Upper lobe of right lung (tissue), 1 donor: ENCODE results near the gene MPZL2. TPM values are rescaled to one million over a fixed set of nuclear protein-coding genes. Genes with fewer than 3 reads are reported as not detected.
A peak's percentile ranks its signal among the peaks of the same experiment; 100 is the strongest.

Source experiments
- ATAC-seq: fragments of 200-7000 bp; cut with Tn5 transposase; one replicate; pipeline ENCODE4 v1.9.1; 2020; ENCODE audit warnings: mild to moderate bottlenecking, moderate library complexity
- DNase-seq: peaks from one replicate; pipeline ENCODE4 v3.0.0-alpha.2; 2020
- H3K27ac ChIP-seq: fragments of 200-600 bp; one replicate; pipeline ENCODE4 v1.8.0; 2022
- H3K27me3 ChIP-seq: fragments of 200-600 bp; one replicate; pipeline ENCODE4 v1.8.0; 2022; ENCODE audit warnings: mild to moderate bottlenecking
- H3K36me3 ChIP-seq: fragments of 200-600 bp; one replicate; pipeline ENCODE4 v1.8.0; 2022
- H3K4me1 ChIP-seq: fragments of 200-600 bp; one replicate; pipeline ENCODE4 v1.8.0; 2022
- H3K4me3 ChIP-seq: fragments of 200-600 bp; one replicate; pipeline ENCODE4 v1.8.0; 2022; ENCODE audit warnings: mild to moderate bottlenecking
- H3K9me3 ChIP-seq: fragments of 200-600 bp; one replicate; pipeline ENCODE4 v1.8.0; 2022
- intact Hi-C: fragments of 100-400 bp; cut with DNase I; formaldehyde crosslinking; loops from one replicate; pipeline ENCODE4 v1.11.0; 2022
- total RNA-seq: library from RNA; stranded (reverse); fragmentation: NEBNext Ultra II Directional; extraction: Animal tissue kit (Norgen Biotek cat#: 25700); gene quantifications from one replicate; pipeline ENCODE4 v1.2.1, GENCODE V29; 2021
- TF ChIP-seq, protein P1 (sequence below): fragments of 200-600 bp; IDR thresholded peaks from one replicate; pipeline ENCODE4 v1.8.0; 2022; ENCODE audit warnings: antibody characterized with exemption
- donor health status: DM: no; HTN: yes; CAD: no; lungs with severe emphysema.

Gene MPZL2
- total RNA-seq, 1 donor from 2014 or later = 119 TPM

DNA sequence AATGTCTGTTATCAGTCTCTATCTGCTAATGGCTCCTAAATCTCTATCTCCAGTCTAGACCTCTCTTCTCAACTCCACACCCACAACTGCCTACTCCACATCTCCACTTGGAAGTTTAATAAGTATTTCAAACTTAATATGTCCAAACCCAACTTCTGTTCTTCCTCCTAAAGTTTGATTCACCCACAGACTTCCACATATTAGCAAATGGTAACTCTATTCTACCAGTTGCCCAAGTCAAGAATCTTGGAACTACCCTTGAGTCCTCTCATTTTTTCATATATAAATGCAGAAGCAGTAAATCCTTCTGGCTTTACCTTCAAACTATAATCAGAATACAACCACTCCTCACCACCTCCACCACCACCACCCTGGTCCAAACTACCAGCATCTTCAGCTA is 32.6 kb downstream of the MPZL2 start:
- ATAC-seq (no peak), DNase-seq (no peak)
- no peak overlapping the region for H3K27ac ChIP-seq
- no peak overlapping the region for H3K4me3 ChIP-seq
- H3K36me3 ChIP-seq = no peaks in the 10 kb centered on the region
- TF ChIP-seq, protein P1, sequence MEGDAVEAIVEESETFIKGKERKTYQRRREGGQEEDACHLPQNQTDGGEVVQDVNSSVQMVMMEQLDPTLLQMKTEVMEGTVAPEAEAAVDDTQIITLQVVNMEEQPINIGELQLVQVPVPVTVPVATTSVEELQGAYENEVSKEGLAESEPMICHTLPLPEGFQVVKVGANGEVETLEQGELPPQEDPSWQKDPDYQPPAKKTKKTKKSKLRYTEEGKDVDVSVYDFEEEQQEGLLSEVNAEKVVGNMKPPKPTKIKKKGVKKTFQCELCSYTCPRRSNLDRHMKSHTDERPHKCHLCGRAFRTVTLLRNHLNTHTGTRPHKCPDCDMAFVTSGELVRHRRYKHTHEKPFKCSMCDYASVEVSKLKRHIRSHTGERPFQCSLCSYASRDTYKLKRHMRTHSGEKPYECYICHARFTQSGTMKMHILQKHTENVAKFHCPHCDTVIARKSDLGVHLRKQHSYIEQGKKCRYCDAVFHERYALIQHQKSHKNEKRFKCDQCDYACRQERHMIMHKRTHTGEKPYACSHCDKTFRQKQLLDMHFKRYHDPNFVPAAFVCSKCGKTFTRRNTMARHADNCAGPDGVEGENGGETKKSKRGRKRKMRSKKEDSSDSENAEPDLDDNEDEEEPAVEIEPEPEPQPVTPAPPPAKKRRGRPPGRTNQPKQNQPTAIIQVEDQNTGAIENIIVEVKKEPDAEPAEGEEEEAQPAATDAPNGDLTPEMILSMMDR = no peak
- H3K4me1 ChIP-seq = peaks cover 23% of the 10 kb centered on the region
- no peaks in the 10 kb centered on the region for H3K9me3 ChIP-seq
- no peaks in the 10 kb centered on the region for H3K27me3 ChIP-seq
- intact Hi-C loops = no loop called here

DNA sequence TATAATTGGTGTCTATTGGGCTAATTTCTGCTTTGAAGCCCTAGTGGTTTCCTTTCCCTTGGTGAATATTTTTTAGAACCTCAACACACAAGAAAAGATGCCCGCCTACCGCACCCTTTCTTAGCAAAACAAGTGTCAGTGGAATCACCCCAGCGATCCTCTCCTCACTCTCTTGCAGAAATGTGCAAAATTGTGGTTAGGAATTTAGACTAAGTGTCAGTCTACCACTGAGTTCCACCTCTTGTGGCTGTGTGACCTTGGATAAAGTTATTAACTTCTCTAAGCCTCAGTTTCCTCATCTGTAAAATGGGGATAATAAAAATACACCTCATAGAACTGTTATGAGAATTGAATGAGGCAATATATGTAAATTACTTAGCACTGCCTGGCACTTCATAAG is 34.0 kb downstream of the MPZL2 start:
- no peak overlapping the region for H3K4me3 ChIP-seq
- H3K27ac ChIP-seq = peak overlapping the region; percentile 67
- ATAC-seq (no peak), DNase-seq (no peak)
- TF ChIP-seq, protein P1 = no peak
- no peaks in the 10 kb centered on the region for H3K36me3 ChIP-seq
- no peaks in the 10 kb centered on the region for H3K9me3 ChIP-seq
- intact Hi-C loops = no loop called here
- no peaks in the 10 kb centered on the region for H3K27me3 ChIP-seq
- peaks cover 23% of the 10 kb centered on the region for H3K4me1 ChIP-seq

DNA sequence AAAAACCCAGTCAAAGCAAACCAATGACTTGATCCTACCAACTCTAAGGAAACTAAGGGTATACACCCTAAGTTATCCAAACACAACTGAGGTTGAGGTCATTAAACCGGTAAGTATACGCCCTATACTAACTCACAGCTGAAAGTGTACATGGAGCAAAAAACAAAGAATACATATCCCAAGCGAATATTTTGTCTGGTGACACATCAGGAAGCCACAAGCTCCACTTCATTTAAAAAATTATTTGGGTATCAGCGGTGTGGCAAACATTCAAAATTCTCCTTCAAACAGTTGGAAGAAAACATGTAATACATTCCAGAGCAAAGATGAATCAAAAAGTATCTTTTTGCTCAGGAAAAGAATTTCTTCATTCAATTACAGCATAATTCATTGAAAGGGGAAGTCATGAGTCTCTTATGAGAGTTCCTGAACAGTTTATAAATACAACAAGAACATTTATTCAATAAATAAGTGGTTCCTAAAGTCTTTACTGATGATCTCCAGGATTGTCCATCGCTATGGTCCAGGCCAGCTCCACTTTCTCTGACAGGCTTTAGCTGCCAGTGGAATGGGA is 34.7 kb downstream of the MPZL2 start:
- TF ChIP-seq, protein P1 = no peak
- Histone ChIP-seq H3K36me3 (no peaks in the 10 kb centered on the region), H3K27me3 (no peaks in the 10 kb centered on the region), H3K4me3 (no peak overlapping the region), H3K9me3 (no peaks in the 10 kb centered on the region), H3K4me1 (peaks cover 23% of the 10 kb centered on the region), H3K27ac (peak overlapping the region; percentile 67)
- ATAC-seq = peak; percentile 4
- intact Hi-C loops = no loop called here
- no peak for DNase-seq

- Histone ChIP-seq H3K4me3 (no peak overlapping the region), H3K27me3 (no peaks in the 10 kb centered on the region), H3K4me1 (peaks cover 23% of the 10 kb centered on the region), H3K9me3 (no peaks in the 10 kb centered on the region), H3K27ac (peak overlapping the region; percentile 67), H3K36me3 (no peaks in the 10 kb centered on the region)
- peak; percentile 48 for ATAC-seq
- TF ChIP-seq, protein P1 = no peak
- DNase-seq = no peak
- intact Hi-C loops = no loop called here
These were observed 36.0 kb downstream of the MPZL2 start for GRCh38 chr11:118227865-118228785.

DNA sequence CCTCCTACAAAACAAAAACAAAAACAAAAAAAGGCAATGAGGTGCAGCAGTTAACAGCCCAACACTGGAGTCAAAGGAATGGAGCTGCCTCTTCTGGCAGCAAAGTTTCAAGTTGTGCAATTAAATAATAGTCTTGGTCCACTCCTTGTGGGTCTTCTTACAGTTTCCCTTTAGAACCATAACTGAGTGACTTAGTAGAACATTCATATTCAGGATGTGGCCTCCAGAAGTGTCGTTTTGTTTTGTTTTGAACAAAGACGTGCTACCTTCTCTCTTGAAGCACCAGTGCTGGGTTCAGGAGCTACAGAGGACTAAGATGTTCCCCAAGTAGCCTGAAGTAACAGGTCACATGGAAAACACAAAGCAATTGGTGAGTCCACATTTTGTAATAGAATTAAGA is 37.3 kb downstream of the MPZL2 start:
- Histone ChIP-seq H3K9me3 (no peaks in the 10 kb centered on the region), H3K27ac (peak overlapping the region; percentile 48), H3K4me3 (no peak overlapping the region), H3K36me3 (no peaks in the 10 kb centered on the region), H3K4me1 (peaks cover 23% of the 10 kb centered on the region), H3K27me3 (no peaks in the 10 kb centered on the region)
- no peak for DNase-seq
- TF ChIP-seq, protein P1 = no peak
- peak; percentile 20 for ATAC-seq
- intact Hi-C loops = no loop called here
